IMR-90 (cell line): ENCODE results near the gene CCNB1. TPM values are rescaled to one million over a fixed set of nuclear protein-coding genes. Genes with fewer than 3 reads are reported as not detected.
"Not testable (repeated sequence)": the region's sequence is repeated elsewhere in the genome, so short reads cannot be mapped to it uniquely, and the experiment has no call there.

Source experiments
- ATAC-seq: fragments of 200-7000 bp; cut with Tn5 transposase; 2 replicates; pipeline ENCODE4 v1.9.1; 2020; ENCODE audit warnings: low read depth, mild to moderate bottlenecking, moderate library complexity
- BruUV-seq: library from RNA; stranded (reverse); fragments of 400-500 nt; replicated peaks from 2 replicates; lab custom pipeline; 2021; lab: Mats Ljungman, UMichigan
- CTCF ChIA-PET: fragments of 300-600 bp; formaldehyde crosslinking; extraction: SDS; loops from one replicate; lab custom pipeline; 2021; ENCODE audit warnings: antibody characterized with exemption; lab: Yijun Ruan, JAX
- POLR2A ChIA-PET: fragments of 300-600 bp; sonication (Branson Sonifier 250); formaldehyde crosslinking; loops from one replicate; lab custom pipeline; 2022; ENCODE audit warnings: antibody characterized with exemption; ENCODE audit not compliant: unreplicated experiment; lab: Charles Lee
- DNase-seq: peaks from one replicate; pipeline ENCODE4 v3.0.0; 2013
- H2AFZ ChIP-seq: replicated peaks from 2 replicates; pipeline ENCODE3; 2013; ENCODE audit warnings: low read length, mild to moderate bottlenecking; ENCODE audit not compliant: poor library complexity
- H2AK5ac ChIP-seq: 2 replicates; pipeline ENCODE4 v1.6.1; 2013; ENCODE audit warnings: low read depth, low read length, inconsistent platforms
- H2AK9ac ChIP-seq: replicated peaks from 2 replicates; pipeline ENCODE3; 2013; ENCODE audit warnings: mild to moderate bottlenecking, low read depth, low read length, moderate library complexity; ENCODE audit not compliant: poor library complexity
- H2BK120ac ChIP-seq: 2 replicates; pipeline ENCODE4 v1.6.1; 2013; ENCODE audit warnings: low read depth, low read length, inconsistent platforms
- H2BK15ac ChIP-seq: 3 replicates; pipeline ENCODE4 v1.6.1; 2013; ENCODE audit warnings: low read depth, low read length, inconsistent platforms
- H2BK20ac ChIP-seq: 2 replicates; pipeline ENCODE4 v1.6.1; 2013; ENCODE audit warnings: low read depth, mild to moderate bottlenecking, inconsistent platforms, low read length, moderate library complexity
- H2BK5ac ChIP-seq: 2 replicates; pipeline ENCODE4 v1.6.1; 2013; ENCODE audit warnings: mild to moderate bottlenecking, low read depth, low read length, inconsistent platforms; ENCODE audit not compliant: poor library complexity, severe bottlenecking
- H3K14ac ChIP-seq: replicated peaks from 2 replicates; pipeline ENCODE4 v1.6.1; 2013; ENCODE audit warnings: low read depth, low read length, inconsistent platforms
- H3K18ac ChIP-seq: 2 replicates; pipeline ENCODE4 v1.6.1; 2013; ENCODE audit warnings: low read depth, low read length, control low read depth
- H3K23ac ChIP-seq: 2 replicates; pipeline ENCODE4 v1.6.1; 2013; ENCODE audit warnings: low read depth, low read length, inconsistent platforms
- H3K27ac ChIP-seq: 2 replicates; pipeline ENCODE4 v1.5.1; 2013; ENCODE audit warnings: mild to moderate bottlenecking, control low read depth, low read length; ENCODE audit not compliant: insufficient read depth
- H3K27me3 ChIP-seq: 2 replicates; pipeline ENCODE4 v1.6.1; 2013; ENCODE audit warnings: low read length; ENCODE audit not compliant: control insufficient read depth, insufficient read depth
- H3K36me3 ChIP-seq: 2 replicates; pipeline ENCODE4 v1.6.1; 2013; ENCODE audit warnings: low read length, mixed read lengths; ENCODE audit not compliant: control insufficient read depth, insufficient read depth
- H3K4ac ChIP-seq: 2 replicates; pipeline ENCODE4 v1.6.1; 2013; ENCODE audit warnings: low read depth, low read length, inconsistent platforms
- H3K4me1 ChIP-seq: 2 replicates; pipeline ENCODE4 v1.6.1; 2013; ENCODE audit warnings: low read length, mixed read lengths; ENCODE audit not compliant: control insufficient read depth, insufficient read depth
- H3K4me2 ChIP-seq: 2 replicates; pipeline ENCODE4 v1.6.1; 2013; ENCODE audit warnings: low read depth, mild to moderate bottlenecking, control low read depth, low read length, moderate library complexity
- H3K4me3 ChIP-seq: 2 replicates; pipeline ENCODE4 v1.5.1; 2013; ENCODE audit warnings: low read depth, mild to moderate bottlenecking, control low read depth, low read length, moderate library complexity; ENCODE audit not compliant: insufficient read depth
- H3K56ac ChIP-seq: 2 replicates; pipeline ENCODE4 v1.6.1; 2013; ENCODE audit warnings: low read length, inconsistent platforms; ENCODE audit not compliant: insufficient read depth; ENCODE audit errors: extremely low read depth
- H3K79me1 ChIP-seq, 2 experiments: 2 replicates each; pipeline ENCODE4 v1.6.1; 2013; ENCODE audit warnings: low read length in 2 of 2, inconsistent platforms in 1 of 2, low read depth in 1 of 2
- H3K9ac ChIP-seq: 2 replicates; pipeline ENCODE4 v1.6.1; 2013; ENCODE audit warnings: low read depth, low read length, control low read depth
- H3K9me1 ChIP-seq: 2 replicates; pipeline ENCODE4 v1.6.1; 2013; ENCODE audit warnings: low read length, inconsistent platforms; ENCODE audit not compliant: insufficient read depth
- H3K9me3 ChIP-seq: 2 replicates; pipeline ENCODE4 v1.6.1; 2013; ENCODE audit warnings: low read length; ENCODE audit not compliant: control insufficient read depth, insufficient read depth
- H4K20me1 ChIP-seq: 2 replicates; pipeline ENCODE4 v1.6.1; 2013; ENCODE audit warnings: low read length, inconsistent platforms; ENCODE audit not compliant: insufficient read depth
- H4K5ac ChIP-seq: 2 replicates; pipeline ENCODE4 v1.6.1; 2013; ENCODE audit warnings: mild to moderate bottlenecking, low read depth, low read length, control low read depth
- H4K8ac ChIP-seq, 2 experiments: 2 replicates each; pipeline ENCODE4 v1.6.1; 2013; ENCODE audit warnings: low read depth in 2 of 2, low read length in 2 of 2, control low read depth in 1 of 2, inconsistent platforms in 1 of 2
- H4K91ac ChIP-seq: 2 replicates; pipeline ENCODE4 v1.6.1; 2013; ENCODE audit warnings: low read depth, low read length, inconsistent platforms; ENCODE audit not compliant: insufficient read depth
- CEBPB ChIP-seq: IDR thresholded peaks from 2 replicates; pipeline ENCODE4 v1.6.1; 2012; ENCODE audit warnings: low read depth, low read length, improper control_type of control experiment
- CHD1 ChIP-seq: IDR thresholded peaks from 2 replicates; pipeline ENCODE4 v1.6.1; 2012; ENCODE audit warnings: low read depth, low read length, improper control_type of control experiment
- ELK1 ChIP-seq: fragments of 150-350 bp; IDR thresholded peaks from 2 replicates; pipeline ENCODE4 v1.6.1; 2016; ENCODE audit warnings: low read depth, mild to moderate bottlenecking, low read length, moderate library complexity, borderline replicate concordance
- RCOR1 ChIP-seq: IDR thresholded peaks from 2 replicates; pipeline ENCODE4 v1.6.1; 2012; ENCODE audit warnings: mild to moderate bottlenecking, low read length, improper control_type of control experiment; ENCODE audit not compliant: insufficient replicate concordance
- USF2 ChIP-seq: fragments of 150-350 bp; IDR thresholded peaks from 2 replicates; pipeline ENCODE4 v1.6.1; 2017; ENCODE audit warnings: mild to moderate bottlenecking, antibody characterized with exemption, low read length, low read depth
- WGBS, 2 experiments: methylation state at CpG; one replicate each; pipeline versions ENCODE4 v1.1.5 to v1.1.7; 2013; ENCODE audit warnings: missing lambda C conversion rate in 2 of 2; ENCODE audit not compliant: insufficient read length in 1 of 2; ENCODE audit errors: extremely low coverage in 2 of 2; 5-methylcytosine and 5-hydroxymethylcytosine counted together
- dilution Hi-C: fragments of 300-500 bp; cut with HindIII; formaldehyde crosslinking; loops from one replicate; pipeline ENCODE4 v1.14.3; 2018; ENCODE audit warnings: low sequenced_read_pairs; ENCODE audit not compliant: unreplicated experiment
- in situ Hi-C: fragments of 300-500 bp; cut with MboI; formaldehyde crosslinking; loops from 3 replicates; pipeline ENCODE4 v1.14.3; 2019; ENCODE audit warnings: low sequenced_read_pairs, inconsistent platforms, mixed read lengths
- intact Hi-C: fragments of 100-400 bp; cut with micrococcal nuclease; formaldehyde crosslinking; loops from 2 replicates; pipeline ENCODE4 v1.10.0; 2022
- polyA plus RNA-seq, 3 experiments: library from polyadenylated mRNA; depleted of rRNA; stranded (reverse); fragments of >200 nt; gene quantifications; 2 replicates each; pipeline ENCODE4 v1.2.3, GENCODE V29; 2012; ENCODE audit warnings: low replicate concordance in 1 of 3
- total RNA-seq: library from RNA; depleted of rRNA; stranded (reverse); fragments of >200 nt; gene quantifications from 2 replicates; pipeline ENCODE4 v1.2.3, GENCODE V29; 2012

The CCNB1 gene
- total and polyA plus RNA-seq, 2 of the 4 experiments (the other 2 are of a cell fraction) = 83.3 to 160 TPM

GRCh38 chr5:69219939-69220338 is 53.0 kb downstream of the CCNB1 start:
- intact Hi-C loops (no loop called here), dilution Hi-C loops (no loop called here), in situ Hi-C loops (no loop called here)
- no TSS peak for BruUV-seq
- Histone ChIP-seq H4K8ac (no peak overlapping the region), H3K56ac (no peak overlapping the region), H3K9me1 (no peaks in the 10 kb centered on the region), H4K5ac (no peak overlapping the region), H2AFZ (no peak overlapping the region), H2BK120ac (no peak overlapping the region), H3K27ac (no peak overlapping the region), H3K27me3 (no peaks in the 10 kb centered on the region), H3K9me3 (no peaks in the 10 kb centered on the region), H4K20me1 (no peaks in the 10 kb centered on the region), H3K36me3 (peaks cover 3% of the 10 kb centered on the region), H3K4me1 (no peaks in the 10 kb centered on the region), H3K4me2 (no peak overlapping the region), H3K4ac (no peak overlapping the region), H4K91ac (no peak overlapping the region), H2BK5ac (no peak overlapping the region), H2AK5ac (no peak overlapping the region), H3K9ac (no peak overlapping the region), H2BK20ac (no peak overlapping the region), H3K79me1 (peaks cover 19 to 24% of the 10 kb centered on the region in 2 experiments; a peak in 3 of 4 replicates), H3K4me3 (no peak overlapping the region), H3K18ac (no peak overlapping the region), H3K14ac (no peak overlapping the region), H3K23ac (no peak overlapping the region), H2AK9ac (no peak overlapping the region), H2BK15ac (no peak overlapping the region)
- ATAC-seq (no peak), DNase-seq (no peak)
- no peak for TF ChIP-seq USF2
- TF ChIP-seq CEBPB = no peak
- TF ChIP-seq RCOR1 = no peak
- no peak for TF ChIP-seq ELK1
- no peak for TF ChIP-seq CHD1
- CTCF ChIA-PET = no interaction called here
- POLR2A ChIA-PET = no interaction called here

- H2AK9ac ChIP-seq, intact Hi-C loops, H3K4me1 ChIP-seq, CTCF ChIA-PET, H3K23ac ChIP-seq, BruUV-seq, H3K9ac ChIP-seq, in situ Hi-C loops, H4K5ac ChIP-seq, H2BK120ac ChIP-seq, H3K4ac ChIP-seq, H3K56ac ChIP-seq, ATAC-seq, H3K4me3 ChIP-seq, H2AFZ ChIP-seq, H3K14ac ChIP-seq, POLR2A ChIA-PET, H3K9me3 ChIP-seq, H4K8ac ChIP-seq, DNase-seq, H3K18ac ChIP-seq, H3K4me2 ChIP-seq, H2BK5ac ChIP-seq, H3K36me3 ChIP-seq, H3K9me1 ChIP-seq, H4K91ac ChIP-seq, H3K27ac ChIP-seq, H2BK15ac ChIP-seq, H4K20me1 ChIP-seq, H3K27me3 ChIP-seq, H2BK20ac ChIP-seq, H2AK5ac ChIP-seq, dilution Hi-C loops: not testable (repeated sequence)
- peaks cover 19 to 28% of the 10 kb centered on the region in 2 experiments; a peak in 3 of 4 replicates for H3K79me1 ChIP-seq
- WGBS, 2 experiments = no CpG with 5 or more reads among the region's 18 CpGs
Observed at GRCh38 chr5:69220371-69220770, 53.4 kb downstream of the CCNB1 start.
